Activated naive CD4-positive, alpha-beta T cell treated with anti-CD3 and anti-CD28 coated beads, Interleukin-2, amount 10 ng/mL, durations not matched to agents 7 days and 5 days (primary cell): Measurements from ENCODE around the gene LELP1.
"Not testable (repeated sequence)": the region's sequence is repeated elsewhere in the genome, so short reads cannot be mapped to it uniquely, and the experiment has no call there.

Experiments
- CTCF ChIA-PET: fragments of 350-600 bp; sonication (Branson Sonifier 250); formaldehyde crosslinking; loops from one replicate; lab custom pipeline; 2021; ENCODE audit warnings: antibody characterized with exemption; lab: Charles Lee
- DNase-seq: peaks from one replicate; pipeline ENCODE4 v3.0.0-alpha.2; 2020
- H3K27ac Mint-ChIP-seq: one replicate; pipeline ENCODE4 v1.8.0; 2021; ENCODE audit warnings: mild to moderate bottlenecking, moderate library complexity, mixed read lengths
- H3K27me3 Mint-ChIP-seq: one replicate; pipeline ENCODE4 v1.8.0; 2021; ENCODE audit warnings: mild to moderate bottlenecking, mixed read lengths
- H3K36me3 Mint-ChIP-seq: one replicate; pipeline ENCODE4 v1.8.0; 2021; ENCODE audit warnings: mixed read lengths
- H3K4me1 Mint-ChIP-seq: one replicate; pipeline ENCODE4 v1.8.0; 2021; ENCODE audit warnings: mixed read lengths
- H3K4me3 Mint-ChIP-seq: one replicate; pipeline ENCODE4 v1.8.0; 2021; ENCODE audit warnings: mild to moderate bottlenecking, moderate library complexity, mixed read lengths
- H3K9me3 Mint-ChIP-seq: one replicate; pipeline ENCODE4 v1.8.0; 2021; ENCODE audit warnings: mixed read lengths

LELP1 gene

GRCh38 chr1:153213519-153213918 is 10.3 kb downstream of the LELP1 start:
- CTCF ChIA-PET: no interaction called here
- Mint-ChIP-seq H3K36me3 (no peaks in the 10 kb centered on the region), H3K4me3 (no peak overlapping the region), H3K27ac (no peak overlapping the region), H3K4me1 (peaks cover 2% of the 10 kb centered on the region), H3K27me3 (peaks cover 31% of the 10 kb centered on the region), H3K9me3 (no peaks in the 10 kb centered on the region)
- no peak for DNase-seq

GRCh38 chr1:153217212-153217611 is 14.0 kb downstream of the LELP1 start, which contains the start of gene PRR9:
TSS of gene PRR9 (plus strand) at chr1:153217584. CDS start at chr1:153218145, 561 bp downstream.
- Mint-ChIP-seq H3K4me1 (peaks cover 2% of the 10 kb centered on the region), H3K27ac (no peak within 1 kb of the TSS), H3K36me3 (no peaks in the 10 kb centered on the region), H3K9me3 (no peaks in the 10 kb centered on the region), H3K27me3 (peaks cover 26% of the 10 kb centered on the region), H3K4me3 (no peak within 1 kb of the TSS)
- DNase-seq: no peak
- CTCF ChIA-PET: interaction anchor here (4.5 kb wide), 1 partner anchor 12 kb away, joined by 16 read pairs; no protein-coding TSS in a partner anchor

GRCh38 chr1:153217744-153218416 is 14.7 kb downstream of the LELP1 start:
- no peak overlapping the region for H3K4me3 Mint-ChIP-seq

GRCh38 chr1:153220606-153221303 is 17.5 kb downstream of the LELP1 start:
- Mint-ChIP-seq H3K36me3 (no peaks in the 10 kb centered on the region), H3K27me3 (peaks cover 21% of the 10 kb centered on the region), H3K4me1 (peaks cover 2% of the 10 kb centered on the region), H3K9me3 (no peaks in the 10 kb centered on the region), H3K4me3 (no peak overlapping the region), H3K27ac (no peak overlapping the region)
- CTCF ChIA-PET: interaction anchor here (0.9 to 4.5 kb wide), 5 partner anchors 8 to 567 kb away, joined by 3 to 16 read pairs (median 3); no protein-coding TSS in a partner anchor
- no peak for DNase-seq

More at GRCh38 chr1:153217744-153218416, 14.7 kb downstream of the LELP1 start:
- Mint-ChIP-seq H3K27ac (no peak overlapping the region), H3K9me3 (no peaks in the 10 kb centered on the region), H3K27me3 (peaks cover 24% of the 10 kb centered on the region), H3K36me3 (no peaks in the 10 kb centered on the region), H3K4me1 (peaks cover 2% of the 10 kb centered on the region)
- CTCF ChIA-PET: interaction anchor here (4.5 kb wide), 1 partner anchor 11 kb away, joined by 16 read pairs; no protein-coding TSS in a partner anchor
- no peak for DNase-seq

- not testable (repeated sequence) for H3K36me3 Mint-ChIP-seq, H3K4me3 Mint-ChIP-seq
- peaks cover 13% of the 10 kb centered on the region for H3K27me3 Mint-ChIP-seq
Observed at GRCh38 chr1:153223040-153223891, 20.0 kb downstream of the LELP1 start.

GRCh38 chr1:153227810-153228209 is 24.6 kb downstream of the LELP1 start:
- H3K27me3 Mint-ChIP-seq: peaks cover 19% of the 10 kb centered on the region
- H3K4me1 Mint-ChIP-seq: no peaks in the 10 kb centered on the region
- CTCF ChIA-PET: interaction anchor here (1.2 to 3.0 kb wide), 3 partner anchors 8 to 574 kb away, joined by 4 to 16 read pairs (median 14); partner anchors contain the start of gene PRR9
- DNase-seq: no peak
- H3K9me3 Mint-ChIP-seq: no peaks in the 10 kb centered on the region
- no peak overlapping the region for H3K27ac Mint-ChIP-seq
- H3K4me3 Mint-ChIP-seq: no peak overlapping the region
- H3K36me3 Mint-ChIP-seq: no peaks in the 10 kb centered on the region

More at GRCh38 chr1:153223040-153223891, 20.0 kb downstream of the LELP1 start:
- H3K27ac Mint-ChIP-seq, H3K9me3 Mint-ChIP-seq, H3K4me1 Mint-ChIP-seq: not testable (repeated sequence)
- DNase-seq: peak; percentile 68
- CTCF ChIA-PET: interaction anchor here (1.4 to 2.8 kb wide), 2 partner anchors 10 to 353 kb away, joined by 3 to 10 read pairs; no protein-coding TSS in a partner anchor

GRCh38 chr1:153228491-153228890 is 25.3 kb downstream of the LELP1 start:
- H3K27ac Mint-ChIP-seq: no peak overlapping the region
- H3K36me3 Mint-ChIP-seq: no peaks in the 10 kb centered on the region
- H3K4me1 Mint-ChIP-seq: no peaks in the 10 kb centered on the region
- CTCF ChIA-PET: interaction anchor here (0.6 to 3.0 kb wide), 4 partner anchors 9 to 487 kb away, joined by 3 to 16 read pairs (median 9); partner anchors contain the start of gene PRR9
- no peaks in the 10 kb centered on the region for H3K9me3 Mint-ChIP-seq
- peaks cover 15% of the 10 kb centered on the region for H3K27me3 Mint-ChIP-seq
- no peak overlapping the region for H3K4me3 Mint-ChIP-seq
- DNase-seq: no peak

- DNase-seq: peak; percentile 39
- H3K27me3 Mint-ChIP-seq, H3K27ac Mint-ChIP-seq, H3K9me3 Mint-ChIP-seq, H3K4me1 Mint-ChIP-seq, H3K4me3 Mint-ChIP-seq, H3K36me3 Mint-ChIP-seq: not testable (repeated sequence)
- CTCF ChIA-PET: interaction anchor here (1.7 to 3.0 kb wide), 3 partner anchors 10 to 36 kb away, joined by 4 to 16 read pairs (median 14); partner anchors contain the start of gene PRR9
Observed at GRCh38 chr1:153229076-153229829, 26.0 kb downstream of the LELP1 start.

GRCh38 chr1:153231363-153231762 is 28.1 kb downstream of the LELP1 start:
- no peaks in the 10 kb centered on the region for H3K4me1 Mint-ChIP-seq
- H3K27me3 Mint-ChIP-seq: peaks cover 10% of the 10 kb centered on the region
- no peak overlapping the region for H3K4me3 Mint-ChIP-seq
- no peak for DNase-seq
- no peaks in the 10 kb centered on the region for H3K36me3 Mint-ChIP-seq
- H3K27ac Mint-ChIP-seq: no peak overlapping the region
- no peaks in the 10 kb centered on the region for H3K9me3 Mint-ChIP-seq
- CTCF ChIA-PET: interaction anchor here (1.4 kb wide), 1 partner anchor 22 kb away, joined by 3 read pairs; no protein-coding TSS in a partner anchor

- Mint-ChIP-seq H3K27me3 (peaks cover 10% of the 10 kb centered on the region), H3K4me1 (no peaks in the 10 kb centered on the region), H3K36me3 (no peaks in the 10 kb centered on the region), H3K9me3 (no peaks in the 10 kb centered on the region), H3K4me3 (no peak overlapping the region), H3K27ac (no peak overlapping the region)
- CTCF ChIA-PET: no interaction called here
- DNase-seq: no peak
Observed at GRCh38 chr1:153231785-153232184, 28.6 kb downstream of the LELP1 start.

- DNase-seq: no peak
- CTCF ChIA-PET: interaction anchor here (0.8 to 2.2 kb wide), 2 partner anchors 9 to 12 kb away, joined by 3 to 10 read pairs; no protein-coding TSS in a partner anchor
- no peaks in the 10 kb centered on the region for H3K4me1 Mint-ChIP-seq
- H3K27ac Mint-ChIP-seq: no peak overlapping the region
- no peaks in the 10 kb centered on the region for H3K9me3 Mint-ChIP-seq
- no peaks in the 10 kb centered on the region for H3K36me3 Mint-ChIP-seq
- H3K27me3 Mint-ChIP-seq: peaks cover 10% of the 10 kb centered on the region
- H3K4me3 Mint-ChIP-seq: no peak overlapping the region
Observed at GRCh38 chr1:153232553-153232952, 29.3 kb downstream of the LELP1 start.

GRCh38 chr1:153233448-153233847 is 30.2 kb downstream of the LELP1 start:
- no peak for DNase-seq
- CTCF ChIA-PET: interaction anchor here (0.8 to 2.2 kb wide), 3 partner anchors 10 to 415 kb away, joined by 3 to 10 read pairs (median 3); no protein-coding TSS in a partner anchor
- no peak overlapping the region for H3K27ac Mint-ChIP-seq
- no peaks in the 10 kb centered on the region for H3K36me3 Mint-ChIP-seq
- H3K4me3 Mint-ChIP-seq: no peak overlapping the region
- no peaks in the 10 kb centered on the region for H3K9me3 Mint-ChIP-seq
- H3K27me3 Mint-ChIP-seq: peaks cover 13% of the 10 kb centered on the region
- H3K4me1 Mint-ChIP-seq: no peaks in the 10 kb centered on the region

GRCh38 chr1:153238527-153238926 is 35.3 kb downstream of the LELP1 start:
- no peaks in the 10 kb centered on the region for H3K9me3 Mint-ChIP-seq
- no peaks in the 10 kb centered on the region for H3K36me3 Mint-ChIP-seq
- H3K4me3 Mint-ChIP-seq: no peak overlapping the region
- CTCF ChIA-PET: interaction anchor here (1.0 to 3.9 kb wide), 2 partner anchors 9 to 69 kb away, joined by 3 to 14 read pairs; no protein-coding TSS in a partner anchor
- no peaks in the 10 kb centered on the region for H3K4me1 Mint-ChIP-seq
- no peak for DNase-seq
- peaks cover 13% of the 10 kb centered on the region for H3K27me3 Mint-ChIP-seq
- no peak overlapping the region for H3K27ac Mint-ChIP-seq
